ENCODE results near the gene PRM1. TPM values are rescaled to one million over a fixed set of nuclear protein-coding genes. Genes with fewer than 3 reads are reported as not detected.

PRM1 gene
- not detected for total RNA-seq
- long read RNA-seq: 0 reads

DNA sequence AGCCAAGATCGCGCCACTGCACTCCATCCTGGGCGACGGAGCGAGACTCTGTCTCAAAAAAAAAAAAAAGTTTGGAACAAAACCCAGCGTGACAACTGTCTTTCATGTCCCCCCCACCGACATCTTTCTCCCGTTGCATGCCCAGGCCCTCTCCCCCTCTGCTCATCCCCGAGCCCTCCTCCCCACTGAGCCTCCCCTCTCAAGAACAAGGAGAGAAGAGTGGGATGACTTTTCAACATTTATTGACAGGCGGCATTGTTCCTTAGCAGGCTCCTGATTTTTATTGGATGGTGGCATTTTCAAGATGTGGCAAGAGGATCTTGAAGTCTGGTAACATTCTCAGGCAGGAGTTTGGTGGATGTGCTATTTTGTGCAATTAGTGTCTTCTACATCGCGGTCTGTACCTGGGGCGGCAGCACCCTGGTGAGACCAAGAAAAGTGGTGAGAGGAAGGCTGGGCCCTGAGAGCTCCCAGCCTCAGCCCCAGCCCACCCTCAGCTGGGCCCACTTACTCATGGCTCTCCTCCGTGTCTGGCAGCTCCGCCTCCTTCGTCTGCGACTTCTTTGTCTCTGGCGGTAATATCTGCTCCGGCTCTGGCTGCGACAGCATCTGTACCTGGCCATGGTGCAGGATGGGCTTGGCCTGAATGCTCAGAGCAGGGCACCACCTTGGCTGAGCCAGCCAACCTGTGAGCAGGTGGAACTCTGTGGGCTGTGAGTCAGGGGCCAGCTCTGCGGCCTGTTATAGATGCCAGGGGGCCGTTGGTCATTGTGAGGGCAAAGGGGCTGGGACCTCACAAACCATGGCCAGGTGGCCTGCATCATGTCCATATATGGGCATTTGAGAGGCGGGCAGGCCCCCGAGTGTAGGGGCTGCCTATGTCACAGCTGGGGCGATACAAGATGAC, at the start of gene PRM1:
Gene PRM1 (minus strand): TSS at position 715 of the 907 bp plus-strand sequence. CDS start 92 bp downstream, at position 623.
- DNase-seq (ENCODE audit: low spot score): no peak

GRCh38 chr16:11330526-11331237, 49.6 kb upstream of the PRM1 start:
- no peak for DNase-seq (ENCODE audit: low spot score)

DNA sequence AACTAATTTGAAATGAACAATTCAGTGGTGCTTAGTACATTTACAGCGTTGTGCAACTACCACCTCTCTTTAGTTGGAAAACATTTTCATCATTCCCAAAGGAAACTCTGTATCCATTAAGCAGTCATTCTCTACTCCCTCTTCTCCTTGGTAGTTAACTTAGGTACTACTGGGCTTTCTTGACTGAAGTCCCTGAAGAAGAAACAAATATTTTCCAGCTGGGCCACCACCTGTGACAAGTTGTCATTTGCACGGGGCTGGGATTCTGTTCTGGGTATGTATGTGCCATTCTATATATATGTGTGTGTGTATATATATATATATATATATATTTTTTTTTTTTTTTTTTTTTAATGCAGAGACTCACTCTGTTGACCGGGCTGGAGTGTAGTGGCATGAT, 48.8 kb upstream of the PRM1 start:
- DNase-seq (ENCODE audit: low spot score): no peak

GRCh38 chr16:11329071-11329491, 48.0 kb upstream of the PRM1 start:
- DNase-seq (ENCODE audit: low spot score): no peak

- no peak for DNase-seq (ENCODE audit: low spot score)
Measured at GRCh38 chr16:11328172-11329070, 47.3 kb upstream of the PRM1 start.

- no peak for DNase-seq (ENCODE audit: low spot score)
Measured at GRCh38 chr16:11327277-11328171, 46.4 kb upstream of the PRM1 start.

DNA sequence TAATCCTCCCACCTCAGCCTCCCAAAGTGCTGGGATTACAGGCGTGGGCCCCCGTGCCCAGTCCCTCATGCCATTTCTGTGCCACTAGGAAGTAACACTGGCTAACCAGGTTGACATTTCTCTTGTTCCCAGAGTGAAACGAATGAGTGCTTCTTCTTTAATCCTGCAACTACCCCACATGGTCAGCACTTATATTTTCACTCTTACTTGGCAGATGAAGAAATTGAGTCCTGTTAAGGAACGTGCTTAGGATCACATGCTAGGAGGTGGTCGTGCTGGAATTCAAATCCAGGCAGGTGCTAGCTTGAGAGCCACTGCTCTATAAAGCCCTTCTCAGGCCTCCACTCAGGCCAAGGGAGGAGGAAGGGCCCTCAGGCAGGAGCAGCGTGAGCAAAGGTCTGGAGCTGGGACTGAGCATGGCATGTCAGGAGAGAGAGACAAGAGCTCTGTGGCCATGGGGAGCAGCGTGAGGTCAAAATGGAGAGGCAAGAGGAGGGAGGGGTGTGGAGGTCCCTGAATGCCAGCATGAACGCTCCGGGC, 45.7 kb upstream of the PRM1 start:
- no peak for DNase-seq (ENCODE audit: low spot score)

GRCh38 chr16:11326084-11326736, 45.1 kb upstream of the PRM1 start:
- DNase-seq (ENCODE audit: low spot score): no peak

GRCh38 chr16:11325404-11326083, 44.4 kb upstream of the PRM1 start:
- no peak for DNase-seq (ENCODE audit: low spot score)

GRCh38 chr16:11323551-11324336, 42.6 kb upstream of the PRM1 start:
- DNase-seq (ENCODE audit: low spot score): no peak

DNA sequence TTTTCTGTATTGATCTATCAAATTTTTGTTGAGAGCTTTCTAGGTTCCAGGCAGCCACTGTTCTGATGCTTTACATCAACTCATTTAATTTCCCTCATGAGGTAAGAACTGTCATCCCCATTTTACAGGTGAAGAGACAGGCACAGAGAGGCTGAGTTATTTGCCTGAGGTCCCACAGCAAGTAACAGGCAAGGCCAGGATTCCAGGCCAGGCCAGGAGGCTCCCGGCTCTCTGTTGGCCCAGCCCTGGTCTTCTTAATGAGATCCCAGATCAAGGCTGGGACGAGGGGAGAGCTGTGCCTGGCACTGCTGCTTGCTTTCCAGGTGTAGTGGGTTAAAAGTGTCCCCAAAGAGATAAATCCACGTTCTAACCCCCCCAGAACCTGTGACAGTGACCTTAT, 41.7 kb upstream of the PRM1 start:
- DNase-seq (ENCODE audit: low spot score): no peak

- DNase-seq (ENCODE audit: low spot score): no peak
Measured at GRCh38 chr16:11321662-11322061, 40.5 kb upstream of the PRM1 start.

GRCh38 chr16:11320170-11320569, 39.0 kb upstream of the PRM1 start:
- no peak for DNase-seq (ENCODE audit: low spot score)

- DNase-seq (ENCODE audit: low spot score): no peak
Measured at GRCh38 chr16:11319529-11320146, 38.5 kb upstream of the PRM1 start.

- no peak for DNase-seq (ENCODE audit: low spot score)
Measured at GRCh38 chr16:11318817-11319216, 37.7 kb upstream of the PRM1 start.

DNA sequence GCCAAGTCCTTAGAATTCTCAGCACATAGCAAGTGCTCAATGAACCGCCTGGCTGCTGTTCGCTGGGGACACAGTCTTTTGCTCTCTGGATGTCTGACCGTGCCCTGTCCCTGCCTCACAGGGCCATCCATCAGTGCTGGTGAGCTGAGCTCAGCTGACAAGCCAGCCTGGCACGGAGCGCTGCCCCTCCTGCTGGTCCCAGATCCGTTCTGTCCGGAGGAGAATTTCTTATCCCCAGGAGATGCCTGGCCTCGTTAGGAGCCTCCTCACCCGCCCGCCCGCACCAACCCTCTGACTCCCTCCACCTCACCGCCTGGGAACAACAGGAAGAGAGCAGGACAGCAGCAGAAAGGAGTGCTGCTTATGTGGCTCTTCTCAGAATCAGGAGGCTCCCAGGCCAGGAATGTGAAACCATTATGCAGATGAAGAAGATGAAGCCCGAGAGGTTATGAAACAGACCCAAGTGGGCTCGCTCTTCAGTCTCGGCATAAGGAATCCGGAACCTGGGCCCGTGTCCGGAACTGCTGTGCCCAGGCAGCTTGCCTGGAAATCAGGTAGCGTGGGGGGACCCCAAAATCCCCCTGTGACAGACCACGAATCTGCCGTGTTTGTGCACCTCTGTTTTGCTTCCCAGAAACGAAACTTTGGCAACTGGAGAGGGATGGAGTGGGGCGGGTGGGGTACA, 35.3 kb upstream of the PRM1 start:
- no peak for DNase-seq (ENCODE audit: low spot score)

DNA sequence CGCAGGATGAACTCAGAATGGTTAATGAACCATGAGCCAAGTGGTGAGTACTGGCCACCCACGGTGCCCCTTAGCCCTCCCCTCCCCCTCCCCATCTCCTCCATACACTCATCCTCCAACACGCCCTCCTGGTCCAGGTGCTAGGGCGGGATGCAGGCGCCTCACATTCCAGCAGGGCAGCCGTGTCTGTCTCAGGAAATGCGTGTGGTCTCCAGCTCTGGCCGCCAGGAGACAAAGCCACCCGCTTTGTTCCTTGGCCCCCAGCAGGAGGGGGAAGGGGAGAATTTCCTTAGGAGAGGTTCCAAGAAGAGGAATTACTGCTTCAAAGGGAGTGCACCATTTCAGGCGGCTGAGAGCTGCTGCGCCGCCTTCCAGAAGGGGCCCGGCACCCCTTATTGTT, 34.4 kb upstream of the PRM1 start:
- no peak for DNase-seq (ENCODE audit: low spot score)

Measured in mesenteric fat pad (tissue), 1 donor.